Activated naive CD4-positive, alpha-beta T cell treated with Interleukin-2 at 50 U/mL for 16 hours (primary cell): ENCODE results near the gene GABBR1.
A peak's percentile ranks its signal among the peaks of the same experiment; 100 is the strongest.

Experiments
- DNase-seq: peaks from one replicate; pipeline ENCODE4 v3.0.0-alpha.2; 2020

Gene GABBR1

GRCh38 chr6:29524044-29524443 is 108.9 kb downstream of the GABBR1 start:
- no peak for DNase-seq

- no peak for DNase-seq
These were observed 110.8 kb downstream of the GABBR1 start for GRCh38 chr6:29522227-29522626.

- DNase-seq = no peak
These were observed 111.8 kb downstream of the GABBR1 start for GRCh38 chr6:29521006-29521680.

DNA sequence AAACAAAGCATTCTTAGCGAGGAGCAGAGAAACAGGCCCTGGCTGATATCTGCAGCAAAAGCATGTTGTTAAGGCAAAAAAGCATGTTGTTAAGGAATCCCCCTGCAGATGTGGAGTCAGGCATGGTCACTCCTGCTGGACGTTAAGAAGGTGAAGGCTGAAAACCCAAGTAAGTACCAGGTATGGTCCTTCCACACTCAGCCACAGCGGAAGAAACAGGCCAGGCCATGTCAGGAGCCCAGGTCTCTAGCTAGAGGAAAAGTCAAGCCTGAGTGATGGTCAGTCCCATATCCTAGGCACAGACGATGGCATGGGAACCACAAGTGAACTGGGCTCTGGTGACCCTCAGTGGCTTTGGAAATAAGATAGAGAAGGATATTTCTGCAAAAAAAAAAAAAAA is 112.8 kb downstream of the GABBR1 start:
- no peak for DNase-seq

DNA sequence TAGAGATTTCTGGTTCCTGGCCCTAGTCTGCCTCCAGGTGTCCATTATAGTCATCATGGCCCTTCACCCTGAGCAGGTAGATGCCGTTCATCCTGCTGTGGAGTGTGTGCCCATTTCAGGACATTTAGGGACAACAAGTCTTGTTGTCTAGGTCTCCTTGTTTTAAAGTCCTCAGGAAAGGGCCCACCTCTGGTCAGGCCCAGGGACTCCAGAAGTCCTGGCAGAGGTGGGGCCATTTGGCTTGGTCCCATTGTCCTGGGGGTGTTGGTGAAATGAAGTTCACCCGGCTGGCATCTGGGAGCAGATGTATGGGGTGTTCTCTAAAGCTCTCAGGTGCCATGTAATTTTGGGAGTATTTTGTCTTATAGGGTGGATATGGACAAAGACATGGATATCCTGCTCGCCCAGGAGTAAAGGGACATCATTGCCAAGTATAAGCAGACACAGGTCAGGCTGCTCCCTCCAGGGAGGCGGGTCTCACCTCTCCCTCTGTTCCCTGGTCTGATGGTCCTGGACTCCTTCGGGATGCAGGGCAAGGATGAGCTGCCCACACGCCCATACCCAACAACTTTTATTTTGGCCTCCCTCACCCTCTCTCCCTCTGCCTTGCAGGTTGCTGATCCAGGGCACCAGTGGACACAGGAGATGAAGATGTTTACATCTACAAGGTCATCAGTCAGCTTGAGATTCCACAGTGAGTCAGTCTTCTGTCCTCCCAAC is 113.5 kb downstream of the GABBR1 start:
- no peak for DNase-seq

DNA sequence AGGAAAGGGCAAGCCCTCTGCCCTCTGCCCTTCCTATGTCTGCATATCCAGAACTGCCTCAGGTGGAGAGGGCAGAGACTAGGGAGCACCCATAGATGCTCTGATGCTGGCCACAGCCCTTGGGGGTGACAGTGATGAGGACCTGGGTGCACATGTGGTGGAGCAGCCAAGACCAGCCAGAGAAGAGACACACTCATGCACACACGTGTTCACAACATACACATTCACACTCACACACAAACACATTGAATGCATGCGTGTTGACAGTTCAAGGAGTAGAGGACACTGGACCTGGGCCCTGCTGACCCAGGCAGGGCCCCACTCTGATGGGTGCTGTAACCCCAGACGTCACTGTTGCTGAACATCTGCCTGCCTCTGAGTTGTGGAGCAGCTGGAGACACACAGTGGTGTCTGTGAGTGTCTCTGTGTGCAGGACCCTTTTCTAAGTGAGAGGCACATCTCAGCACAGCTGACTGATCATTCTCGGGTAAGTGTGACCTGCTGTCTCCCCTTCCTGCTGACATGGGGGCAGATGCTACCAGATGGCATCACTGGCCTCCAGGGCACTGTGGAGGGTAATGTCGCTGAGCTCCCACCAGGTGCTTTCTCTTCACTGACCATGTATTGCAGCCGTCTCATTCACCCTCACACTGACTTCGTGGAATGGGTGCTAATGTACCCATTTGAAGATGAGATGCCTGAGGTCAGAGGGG is 115.1 kb downstream of the GABBR1 start:
- no peak for DNase-seq

DNA sequence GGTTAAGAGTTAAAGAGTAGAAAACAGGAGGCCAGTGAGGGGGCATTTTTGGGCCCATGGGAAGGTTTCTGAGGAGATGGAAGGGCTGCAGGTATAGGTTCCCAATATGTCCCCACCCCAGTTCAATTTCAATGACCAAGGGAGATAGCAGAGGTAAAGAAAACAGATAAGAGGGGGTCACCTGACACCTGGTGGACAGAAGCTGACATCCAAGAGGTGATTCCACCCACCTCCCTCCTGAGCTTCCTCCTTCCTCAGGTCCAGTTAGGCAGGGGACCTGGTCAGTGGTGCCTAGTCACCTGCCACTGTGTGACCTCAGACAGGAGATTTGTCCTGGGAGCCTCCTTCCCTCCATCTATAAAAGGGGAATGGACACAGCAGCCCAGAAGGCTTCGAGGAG is 115.7 kb downstream of the GABBR1 start:
- no peak for DNase-seq

GRCh38 chr6:29516108-29516507 is 116.9 kb downstream of the GABBR1 start:
- DNase-seq = peak; percentile 41

DNA sequence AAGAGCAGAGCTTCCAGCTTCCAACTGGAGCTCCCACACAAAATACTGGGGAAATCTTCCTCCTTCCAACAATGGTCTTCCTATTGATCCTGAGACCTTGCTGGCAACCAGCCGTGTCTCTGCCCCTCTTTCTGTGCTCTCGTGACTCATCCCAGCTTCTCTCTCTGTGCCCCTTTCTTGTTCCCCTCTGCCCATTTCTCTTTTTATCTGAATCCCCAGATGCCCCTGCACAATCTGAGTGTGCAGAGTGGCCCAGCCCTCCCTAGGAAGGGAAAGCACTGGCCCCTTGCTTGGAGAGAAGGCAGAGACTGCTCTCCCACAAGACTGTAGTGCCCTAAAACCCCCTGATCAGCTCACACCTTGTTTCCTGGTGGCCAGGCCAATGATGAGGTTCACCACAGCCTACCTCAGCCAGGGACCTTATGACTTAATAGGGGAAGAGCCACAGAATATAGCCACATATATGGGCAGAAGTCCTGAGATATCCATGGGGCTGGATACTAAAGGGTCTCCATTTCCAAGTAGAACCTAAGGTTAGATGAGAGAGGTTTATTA is 122.2 kb downstream of the GABBR1 start:
- DNase-seq = no peak

DNA sequence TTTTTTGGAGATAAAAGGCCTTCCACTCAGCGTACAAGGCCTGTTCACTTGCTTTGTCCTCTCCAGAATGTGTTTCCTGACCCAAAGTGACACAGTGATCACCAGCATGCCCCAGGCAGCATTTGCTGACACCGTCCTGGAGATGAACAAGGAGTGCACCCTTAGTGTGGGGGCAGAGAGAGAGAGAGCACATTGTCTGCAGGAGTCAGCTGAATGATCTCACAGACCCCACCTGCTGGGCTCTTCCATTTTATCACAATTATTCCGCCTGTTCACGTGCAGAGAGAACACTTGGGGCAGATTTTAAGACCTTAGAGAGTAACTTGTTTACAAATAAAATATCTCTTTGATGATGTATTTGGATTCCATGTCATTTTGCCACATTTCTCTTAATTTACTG is 122.8 kb downstream of the GABBR1 start:
- DNase-seq = no peak
